HG02840 (cell line): ENCODE data around the gene PIGZ.

Experiments used
- ATAC-seq: cut with Tn5 transposase; IDR thresholded peaks from one replicate; pipeline ENCODE4 v1.9.1; 2021; ENCODE audit warnings: mild to moderate bottlenecking, moderate library complexity, moderate number of reproducible peaks; ENCODE audit not compliant: unreplicated experiment, low FRiP score

PIGZ gene

DNA sequence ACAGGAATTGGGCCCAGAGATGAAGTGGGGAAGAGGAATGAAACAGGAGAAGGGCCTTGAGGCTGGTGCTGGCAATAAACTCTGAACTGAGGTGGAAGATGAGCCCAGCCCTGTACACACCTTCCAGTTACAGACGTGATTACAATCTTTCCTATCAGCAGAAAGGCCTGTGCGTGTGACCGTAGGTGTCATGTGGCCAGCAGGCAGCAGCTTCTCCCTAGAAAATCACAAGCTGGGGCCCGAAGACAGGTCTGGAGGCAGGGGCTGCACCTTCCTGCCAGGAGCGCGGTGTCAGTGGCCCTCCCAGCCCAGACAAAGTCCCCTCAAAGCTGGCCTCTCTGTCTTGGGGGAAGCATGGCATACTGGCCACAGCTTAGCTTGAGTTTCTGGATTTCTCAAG is 16.7 kb upstream of the PIGZ start:
- ATAC-seq = no peak

DNA sequence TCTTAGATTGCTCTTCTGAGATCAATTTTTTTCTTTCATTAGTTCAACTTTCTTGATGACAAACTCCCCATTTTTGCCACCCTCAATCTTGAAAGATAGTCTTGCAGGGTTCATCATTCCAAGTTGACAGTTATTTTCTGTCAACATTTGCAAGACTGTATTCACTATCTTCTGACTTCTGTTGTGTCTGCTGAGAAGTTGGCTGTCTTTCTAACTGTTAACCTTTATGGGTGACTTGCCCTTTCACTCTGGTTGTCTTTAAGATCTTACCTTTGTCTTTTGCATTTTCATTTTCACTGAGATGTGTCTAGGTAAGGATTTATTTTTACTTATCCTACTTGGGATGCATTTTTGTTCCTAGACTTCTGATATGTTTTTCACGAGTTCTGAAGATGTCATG is 14.6 kb upstream of the PIGZ start:
- no peak for ATAC-seq

DNA sequence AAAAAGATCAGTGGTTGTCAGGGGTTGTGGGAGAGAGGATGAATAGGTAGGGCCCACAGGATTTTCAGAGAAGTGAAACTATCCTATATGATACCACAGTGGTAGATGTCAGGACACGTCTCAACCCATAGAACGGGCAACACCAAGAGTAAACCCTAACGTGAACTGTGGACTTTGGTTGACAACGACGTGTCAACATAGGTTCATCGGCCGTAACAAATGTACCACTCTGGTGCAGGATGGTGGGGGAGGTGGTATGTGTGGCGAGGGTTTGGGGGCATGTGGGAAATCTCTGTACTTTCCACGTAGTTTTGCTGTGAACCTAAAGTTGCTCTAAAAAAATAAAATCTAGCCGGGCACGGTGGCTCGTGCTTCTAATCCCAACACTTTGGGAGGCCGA is 13.0 kb upstream of the PIGZ start:
- ATAC-seq = no peak

DNA sequence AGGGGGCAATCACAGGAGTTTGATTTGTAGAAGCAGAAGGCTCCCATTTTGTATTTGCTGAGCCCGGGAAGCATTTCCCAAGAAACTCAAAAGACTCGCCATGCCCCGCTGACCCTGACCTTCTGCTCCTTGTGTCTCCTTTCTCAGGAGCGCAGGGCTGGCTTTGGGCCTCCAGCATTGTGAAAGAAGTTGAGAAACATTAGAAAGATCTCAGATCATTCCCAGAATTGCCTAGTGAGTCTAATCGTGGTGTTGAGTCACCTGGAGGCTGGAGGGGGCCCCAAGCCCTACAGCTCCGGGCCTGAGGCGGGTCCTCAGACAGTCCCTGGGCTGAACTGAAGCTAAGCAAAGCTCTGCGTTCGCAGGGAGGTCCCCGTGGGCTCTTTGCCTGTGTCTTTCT is 10.9 kb upstream of the PIGZ start:
- no peak for ATAC-seq

DNA sequence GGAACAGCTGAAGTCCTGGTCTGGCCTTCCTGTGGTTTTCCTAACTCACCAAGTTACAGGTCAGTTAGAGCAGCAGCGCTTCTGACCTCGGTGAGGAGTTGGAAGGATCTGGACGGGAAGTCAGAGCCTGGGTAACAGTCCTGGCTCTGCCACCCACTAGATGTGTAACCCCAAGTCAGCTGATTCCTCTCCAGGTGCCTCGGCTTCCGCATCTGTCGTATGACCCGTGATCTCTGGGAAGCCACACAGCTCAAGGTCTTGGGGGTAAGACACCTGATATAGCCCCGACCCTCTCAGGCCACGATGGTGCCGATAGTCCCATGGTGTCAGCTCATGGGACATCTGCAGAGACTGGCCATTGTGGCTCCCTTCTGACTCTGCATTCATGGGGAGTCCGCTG is 8.3 kb upstream of the PIGZ start:
- no peak for ATAC-seq

DNA sequence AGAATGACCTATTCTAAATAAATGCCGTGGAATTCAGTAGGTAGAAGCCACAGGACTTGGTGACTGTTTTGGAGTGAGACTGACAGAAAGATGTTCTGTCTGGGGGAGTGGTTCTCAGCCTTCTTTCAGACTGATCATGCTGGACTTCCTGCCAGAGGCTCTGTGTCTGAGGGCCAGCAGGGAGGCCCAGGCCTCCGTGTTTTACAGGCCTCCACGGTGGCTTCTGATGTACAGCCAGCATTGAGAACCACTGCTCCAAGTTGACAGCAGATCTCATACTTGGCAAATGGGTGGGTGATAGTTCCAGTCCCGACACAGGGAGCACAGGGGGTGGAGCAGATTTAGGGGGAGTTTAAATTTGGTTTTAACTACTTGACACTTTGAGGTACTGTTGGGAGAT is 6.7 kb upstream of the PIGZ start:
- ATAC-seq = no peak

DNA sequence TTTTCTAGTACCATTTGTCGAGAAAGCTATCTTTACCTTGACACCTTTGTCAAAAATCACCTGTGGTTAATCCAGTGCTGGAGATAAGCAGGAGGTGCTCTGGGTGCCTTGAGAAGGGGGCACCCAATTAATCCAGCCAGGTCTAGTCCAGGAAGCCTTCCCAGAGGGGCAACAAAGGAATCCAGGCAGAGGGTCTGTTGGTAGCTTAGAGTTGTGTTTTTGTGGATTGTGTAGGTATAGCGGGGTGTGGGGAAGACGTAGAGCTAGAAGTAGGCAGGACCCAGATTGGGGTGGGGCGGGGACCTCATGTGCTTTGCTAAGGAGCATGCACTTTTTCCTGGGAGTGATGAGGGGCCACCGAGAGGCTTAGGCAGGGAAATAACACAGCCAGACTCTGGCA is 6.0 kb upstream of the PIGZ start:
- no peak for ATAC-seq

DNA sequence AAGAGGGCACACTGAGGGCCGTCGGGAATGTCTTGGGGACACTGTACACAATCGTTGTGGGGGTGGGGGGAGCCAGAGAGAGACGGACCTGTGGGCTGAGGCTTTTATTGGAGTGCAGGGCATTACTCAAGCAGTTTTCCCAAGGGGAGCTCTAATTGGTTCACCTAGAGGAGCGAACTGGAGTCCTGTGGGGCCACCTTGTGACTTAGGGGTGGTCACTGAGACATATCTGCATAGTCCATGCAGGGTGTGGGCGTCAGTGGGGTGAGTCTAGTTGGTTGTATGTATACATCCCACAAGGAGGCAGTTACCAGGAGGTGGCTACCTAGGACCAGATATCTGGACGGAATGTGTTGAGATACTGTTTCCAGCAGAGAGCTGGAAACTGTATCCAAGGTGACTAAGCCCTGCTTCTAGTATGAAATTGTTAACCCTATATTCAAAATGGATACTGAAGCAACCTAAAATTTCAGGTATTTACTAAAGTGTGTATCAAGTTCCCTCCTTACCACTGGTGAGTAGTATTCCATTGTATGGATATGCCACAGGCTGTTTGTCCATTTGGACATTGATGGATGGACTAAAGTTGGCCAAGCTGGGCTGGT is 2.6 kb upstream of the PIGZ start:
- ATAC-seq = no peak

DNA sequence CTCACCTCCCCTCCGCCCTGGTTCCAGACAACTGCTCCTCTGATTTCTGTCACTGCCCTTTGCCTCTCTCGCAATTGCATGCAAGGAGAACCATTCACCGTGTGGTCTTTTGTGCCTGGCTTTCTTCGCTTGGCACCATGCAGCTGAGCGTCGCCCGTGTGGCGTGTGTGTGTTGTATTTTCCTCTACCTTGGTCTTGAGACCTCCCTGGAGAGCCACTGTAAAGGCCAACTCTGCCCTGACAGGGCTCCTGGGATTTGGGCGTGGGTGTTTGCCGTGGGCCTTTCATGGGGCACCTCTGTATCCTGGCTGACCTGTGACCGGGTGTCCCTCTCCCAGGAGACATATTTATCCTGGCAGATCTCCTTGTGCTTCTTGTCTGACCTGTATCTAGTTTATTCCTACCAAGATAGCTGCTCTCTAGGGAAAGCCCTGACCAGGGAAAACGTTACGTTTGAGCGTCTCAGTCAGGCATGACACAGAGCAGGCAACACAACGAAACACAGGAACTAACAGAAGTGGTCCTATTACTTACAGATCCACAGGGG is 2.0 kb upstream of the PIGZ start:
- ATAC-seq = no peak

DNA sequence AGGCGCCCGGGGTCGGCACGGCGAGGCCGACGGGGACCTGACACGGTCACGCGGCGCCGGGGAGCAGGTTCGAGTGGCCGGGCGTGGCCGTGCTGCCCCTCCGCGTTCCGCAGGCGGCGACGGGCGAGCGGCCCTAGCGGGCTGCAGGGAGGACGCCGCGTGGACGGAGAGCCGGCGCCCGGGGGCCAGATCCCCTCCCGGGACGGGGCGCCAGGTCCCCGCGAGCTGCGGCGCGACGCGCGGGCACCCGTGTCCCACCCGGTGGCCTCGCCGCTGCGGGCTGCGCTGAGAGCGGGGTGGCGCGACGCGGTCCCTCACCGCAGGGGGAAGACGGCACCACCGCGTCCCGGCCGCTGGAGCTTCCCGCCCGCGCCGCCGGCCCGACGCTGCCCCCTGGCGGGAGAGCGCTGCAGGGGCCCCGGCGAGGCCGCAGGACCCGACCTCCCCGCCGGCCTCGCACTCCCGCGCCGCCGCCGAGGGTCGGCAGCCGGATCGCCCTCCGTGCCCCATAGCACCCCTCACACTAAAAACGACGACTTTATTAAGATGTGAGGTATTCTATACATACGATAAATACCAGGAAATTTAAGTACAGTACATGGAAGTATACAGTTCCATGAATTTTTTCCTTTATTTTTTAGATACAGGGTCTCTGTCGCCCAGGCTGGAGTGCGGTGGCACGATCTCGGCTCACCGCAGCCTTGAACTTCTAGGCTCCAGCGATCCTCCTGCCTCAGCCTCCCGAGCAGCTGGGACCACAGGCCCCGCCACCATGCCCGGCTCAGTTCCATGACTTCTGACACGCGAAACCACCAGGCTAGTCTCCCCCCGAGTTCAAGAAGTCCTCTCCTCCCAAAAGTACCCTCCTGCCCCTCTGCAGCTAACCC is 1.3 kb upstream of the PIGZ start:
- peak; percentile 51 for ATAC-seq

DNA sequence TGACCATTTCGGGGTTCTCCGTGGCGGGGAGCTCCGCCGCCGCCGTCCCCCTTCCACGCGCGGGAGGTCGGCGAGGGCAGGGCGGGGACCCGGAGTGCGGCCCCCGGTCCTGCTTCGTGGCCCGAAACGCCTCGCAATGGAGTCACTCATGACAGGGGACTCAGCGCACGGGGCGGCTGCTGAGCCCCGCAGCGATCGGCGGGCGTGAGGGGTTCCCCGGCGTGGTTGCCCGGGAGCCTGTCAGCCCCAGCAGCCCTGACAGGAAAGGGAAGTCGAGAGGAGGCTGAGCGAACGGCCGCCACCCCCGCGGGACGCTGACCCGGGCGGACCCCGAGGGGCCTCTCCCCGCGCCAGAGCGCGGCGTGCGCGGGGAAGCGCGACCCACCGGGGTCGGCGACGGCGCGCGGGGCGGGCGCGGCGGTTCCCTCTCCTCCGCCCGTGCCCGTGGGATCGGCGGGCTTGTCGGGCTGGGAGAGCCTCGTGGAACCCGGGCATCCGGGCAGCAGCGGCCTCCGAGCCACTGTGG is 564 bp upstream of the PIGZ start:
- peak; percentile 46 for ATAC-seq

DNA sequence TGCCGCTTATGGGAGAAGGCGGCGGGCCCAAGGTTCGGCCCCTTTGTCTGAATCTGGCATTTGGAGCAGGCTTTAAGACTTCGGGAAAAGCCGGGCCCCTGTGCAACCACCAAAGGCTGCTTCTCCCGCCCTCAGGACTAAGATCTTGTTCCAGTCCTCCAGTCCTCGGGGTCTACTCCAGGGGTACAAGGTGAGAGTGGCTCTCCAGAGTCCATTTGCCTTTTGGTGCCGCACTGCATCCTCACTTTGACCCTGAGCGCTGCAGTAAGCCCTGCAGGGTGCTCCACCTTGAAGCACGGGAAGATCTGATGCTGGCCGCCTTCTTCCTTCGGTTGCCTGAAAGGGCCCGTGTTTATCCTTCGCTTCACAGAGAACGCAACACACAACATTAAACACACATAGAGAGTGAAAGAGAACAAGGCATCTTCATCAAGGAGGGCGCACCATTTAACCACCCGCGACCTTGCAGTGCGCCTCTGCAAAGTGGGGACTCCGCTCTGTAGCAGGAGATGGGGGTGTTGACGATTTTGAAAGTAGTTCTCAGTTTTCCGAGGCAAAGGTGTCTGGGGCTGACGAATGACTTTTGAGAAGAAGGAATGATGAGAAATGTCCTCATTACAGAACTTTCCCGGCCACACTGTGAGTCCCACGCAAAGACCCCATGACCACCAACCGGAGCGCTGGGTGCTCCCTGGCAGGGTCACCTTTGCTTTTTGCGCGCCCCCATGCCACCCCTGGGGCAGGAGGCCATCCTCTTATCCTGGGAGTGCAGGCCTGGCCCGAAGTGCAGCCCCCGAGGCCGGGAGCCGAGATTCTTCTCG is 1.0 kb downstream of the PIGZ start:
- ATAC-seq = no peak

DNA sequence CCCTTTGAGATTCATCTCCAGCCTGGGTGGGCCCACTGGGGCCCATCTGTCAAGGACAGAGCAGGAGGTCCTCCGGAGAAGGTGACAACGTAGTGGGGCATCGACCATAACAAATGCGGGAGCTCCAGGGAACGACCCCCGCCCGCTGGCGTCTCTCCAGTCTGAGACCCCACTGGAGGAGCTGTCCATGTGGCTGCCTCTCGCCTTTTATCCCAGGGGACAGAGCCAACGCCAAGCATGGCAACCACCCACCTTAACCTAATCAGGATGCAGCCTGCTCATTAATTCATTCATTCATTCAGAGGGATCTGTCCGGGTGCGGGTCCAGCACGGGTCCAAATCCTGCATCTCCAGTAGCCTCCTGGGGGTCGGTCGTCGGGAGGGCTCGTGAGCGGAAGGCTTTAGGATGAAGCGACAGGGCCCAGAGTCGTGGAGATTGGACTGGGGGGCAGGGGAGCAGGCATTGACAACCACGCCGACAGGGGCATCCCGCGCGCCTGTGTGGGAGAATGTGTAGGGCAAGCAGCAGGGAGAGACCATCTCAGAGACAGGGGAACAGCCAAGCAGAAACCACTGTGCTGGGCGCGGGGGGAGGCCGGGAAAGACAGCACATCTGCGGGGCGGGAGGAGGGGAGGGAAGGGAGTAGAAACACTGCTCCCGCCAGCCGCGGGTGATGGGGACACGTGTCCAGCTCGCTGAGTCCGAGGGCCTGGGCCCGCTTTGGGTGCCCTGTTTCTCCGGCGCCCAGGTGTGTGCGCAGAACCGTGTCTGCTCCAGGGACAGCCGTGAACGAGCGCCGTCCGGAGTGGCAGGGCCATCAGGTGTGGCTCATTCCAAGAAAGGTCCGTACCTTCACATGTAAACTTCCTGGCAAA is 1.9 kb downstream of the PIGZ start:
- ATAC-seq = no peak

DNA sequence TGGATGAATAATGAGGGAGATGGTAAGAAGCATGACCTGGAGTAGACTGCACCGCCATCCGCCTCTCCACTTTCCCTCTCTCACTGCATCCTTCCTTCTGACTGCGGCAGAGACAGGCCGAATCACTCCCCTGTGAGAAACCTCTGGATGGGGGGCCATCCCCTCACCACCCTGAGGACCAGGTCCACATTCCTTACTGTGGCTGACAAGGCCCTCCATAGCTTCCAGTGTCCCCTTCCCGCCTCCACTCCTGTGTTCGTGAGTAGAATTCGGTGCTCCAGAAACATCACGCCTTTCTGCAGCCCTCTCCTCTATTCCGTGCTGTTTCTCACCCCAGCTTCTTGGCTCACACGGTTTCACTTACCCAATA is 2.8 kb downstream of the PIGZ start:
- no peak for ATAC-seq

DNA sequence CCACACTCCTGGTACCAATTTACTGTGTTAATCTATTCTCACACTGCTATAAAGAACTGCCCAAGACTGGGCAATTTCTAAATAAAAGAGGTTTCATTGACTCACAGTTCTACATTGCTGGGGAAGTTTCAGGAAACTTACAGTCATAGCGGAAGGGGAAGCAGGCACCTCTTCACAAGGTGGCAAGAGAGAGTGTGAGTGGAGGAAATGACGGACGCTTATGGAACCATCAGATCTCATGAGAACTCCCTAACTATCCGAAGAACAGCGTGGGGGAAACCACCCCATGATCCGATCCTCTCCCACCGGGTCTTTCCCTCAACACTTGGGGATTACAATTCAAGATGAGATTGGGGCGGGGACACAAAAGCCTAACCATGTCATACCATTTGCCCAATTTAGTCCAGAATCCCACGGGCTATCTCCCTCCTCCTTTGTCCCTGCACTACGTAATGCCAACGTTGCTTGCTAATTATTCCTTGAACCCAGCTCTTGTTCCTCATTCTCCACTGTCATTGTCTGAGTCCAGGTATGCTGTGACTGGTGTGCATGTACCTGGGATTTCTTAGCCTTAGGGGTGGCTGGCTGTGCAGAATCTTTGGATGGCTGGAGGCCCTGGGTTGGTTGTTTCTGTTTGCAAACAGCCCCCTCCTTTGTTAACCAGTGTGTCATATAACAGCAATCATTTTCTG is 3.4 kb downstream of the PIGZ start:
- no peak for ATAC-seq

DNA sequence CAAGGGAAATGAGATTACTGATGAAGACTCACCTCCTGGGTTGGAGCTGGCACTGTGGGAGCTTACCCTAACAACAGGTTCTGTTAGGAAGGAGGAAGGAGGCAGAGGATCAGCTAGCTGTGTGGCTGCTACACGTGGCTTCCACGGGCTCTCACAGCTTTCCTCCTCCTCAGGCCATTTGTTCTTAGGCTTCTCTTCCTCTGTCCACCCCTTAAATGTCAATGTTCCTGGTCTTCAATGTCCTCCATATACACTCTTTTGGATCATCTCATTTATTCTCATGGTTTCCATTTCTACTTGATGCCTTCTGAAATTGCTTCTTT is 5.0 kb downstream of the PIGZ start:
- no peak for ATAC-seq

DNA sequence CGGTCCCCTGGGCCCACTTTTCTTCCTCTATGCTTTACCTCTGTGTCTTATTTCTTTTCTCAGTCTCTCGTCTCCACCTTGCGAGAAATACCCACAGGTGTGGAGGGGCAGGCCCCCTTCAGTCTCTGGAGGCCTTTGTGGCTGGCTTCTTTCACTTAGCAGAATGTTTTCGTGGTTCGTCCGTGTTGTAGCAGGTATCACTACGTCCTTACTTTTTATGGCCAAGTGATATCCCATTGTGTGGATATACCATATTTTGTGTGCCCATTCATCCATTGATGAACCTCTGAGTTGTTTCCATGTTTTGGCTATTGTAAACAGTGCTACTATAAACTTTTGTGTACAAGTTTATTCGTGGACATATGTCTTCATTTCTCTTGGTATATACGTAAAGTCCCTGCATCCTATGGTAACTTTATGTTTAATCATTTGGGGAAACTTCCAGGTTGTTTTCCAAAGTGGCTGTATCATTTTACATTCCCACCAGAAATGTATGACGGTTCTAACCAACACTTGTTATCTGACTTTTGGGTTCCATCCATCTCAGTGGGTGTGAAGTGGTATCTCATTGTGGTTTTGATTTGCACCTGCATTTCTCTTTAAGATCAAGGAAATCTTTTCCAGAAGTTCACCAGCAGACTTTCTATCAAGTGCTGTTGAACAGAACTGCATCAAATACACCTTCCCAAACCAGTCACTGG is 5.6 kb downstream of the PIGZ start:
- ATAC-seq = no peak

DNA sequence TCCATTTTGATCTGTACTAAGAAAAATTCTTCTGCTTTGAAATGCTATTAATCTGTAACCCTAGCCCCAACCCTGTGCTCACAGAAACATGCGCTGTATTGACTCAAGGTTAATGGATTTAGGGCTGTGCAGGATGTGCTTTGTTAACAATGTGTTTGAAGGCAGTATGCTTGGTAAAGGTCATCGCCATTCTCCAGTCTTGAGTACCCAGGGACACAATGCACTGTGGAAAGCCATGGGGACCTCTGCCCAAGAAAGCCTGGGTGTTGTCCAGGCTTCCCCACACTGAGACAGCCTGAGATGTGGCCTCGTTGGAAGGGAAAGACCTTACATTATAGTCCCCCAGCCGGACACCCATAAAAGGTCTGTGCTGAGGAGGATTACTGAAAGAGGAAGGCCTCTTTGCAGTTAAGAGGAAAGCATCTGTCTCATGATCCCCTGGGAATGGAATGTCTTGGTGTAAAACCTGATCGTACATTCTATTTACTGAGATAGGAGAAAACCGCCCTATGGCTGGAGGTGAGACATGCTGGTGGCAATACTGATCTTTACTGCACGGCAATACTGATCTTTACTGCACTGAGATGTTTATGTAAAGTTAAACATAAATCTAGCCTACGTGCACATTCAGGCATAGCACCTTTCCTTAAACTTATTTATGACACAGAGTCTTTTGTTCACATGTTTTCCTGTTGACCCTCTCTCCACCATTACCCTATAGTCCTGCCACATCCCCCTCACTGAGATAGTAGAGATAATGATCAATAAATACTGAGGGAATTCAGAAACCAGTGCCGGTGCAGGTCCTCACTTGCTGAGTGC is 6.3 kb downstream of the PIGZ start:
- no peak for ATAC-seq
